GM12872 (cell line): ENCODE data around the gene CCER1.

ENCODE experiments used
- CTCF ChIP-seq: IDR thresholded peaks from 3 replicates; pipeline ENCODE4 v1.5.1; 2011; ENCODE audit warnings: low read depth, mild to moderate bottlenecking, low read length, moderate library complexity; ENCODE audit not compliant: insufficient read depth

CCER1 gene

GRCh38 chr12:90954428-90954827, 548 bp downstream of the CCER1 start:
- no peak for TF ChIP-seq CTCF

- TF ChIP-seq CTCF: peak; percentile 77
These were observed 987 bp downstream of the CCER1 start for GRCh38 chr12:90953956-90954421.

- no peak for TF ChIP-seq CTCF
These were observed 3.4 kb downstream of the CCER1 start for GRCh38 chr12:90951432-90952105.

GRCh38 chr12:90947869-90948268, 7.1 kb downstream of the CCER1 start:
- no peak for TF ChIP-seq CTCF

GRCh38 chr12:90945070-90945649, 9.8 kb downstream of the CCER1 start:
- peak; percentile 37; the same call in 1 of the 3 replicates for TF ChIP-seq CTCF

GRCh38 chr12:90943255-90943654, 11.7 kb downstream of the CCER1 start:
- TF ChIP-seq CTCF: no peak

GRCh38 chr12:90940872-90941499, 14.0 kb downstream of the CCER1 start:
- TF ChIP-seq CTCF: peak; percentile 51; the same call in 2 of the 3 replicates
